ENCODE data around the gene LMO3.

- TF ChIP-seq CTCF (IDR thresholded peaks at IDR 0.05; ENCODE audit: insufficient read depth, low read length, poor library complexity, severe bottlenecking): no peak
- no peak for TF ChIP-seq EZH2phosphoT487 (conservative IDR thresholded peaks at IDR 0.05; ENCODE audit: low read length)
These were observed 6.7 kb upstream of the LMO3 start for GRCh38 chr12:16612647-16613046.

Data from SU-DHL-6 (cell line).